GM23248 (cell line): ENCODE results near the gene RAB11A. TPM values are rescaled to one million over a fixed set of nuclear protein-coding genes. Genes with fewer than 3 reads are reported as not detected.
A peak's percentile ranks its signal among the peaks of the same experiment; 100 is the strongest.

Experiments
- DNase-seq: peaks from one replicate; pipeline ENCODE4 v3.0.0-alpha.2; 2015
- H2AFZ ChIP-seq: fragments of 200-600 bp; sonication (generic); 2 replicates; pipeline ENCODE4 v1.6.1; 2016; ENCODE audit warnings: antibody characterized with exemption
- H3F3A ChIP-seq: fragments of 200-600 bp; sonication (generic); 2 replicates; pipeline ENCODE4 v1.6.1; 2016; ENCODE audit warnings: mild to moderate bottlenecking, antibody characterized with exemption, mixed run types; ENCODE audit not compliant: insufficient read depth
- H3K27ac ChIP-seq: fragments of 200-600 bp; sonication (generic); 2 replicates; pipeline ENCODE4 v1.5.1; 2016; ENCODE audit warnings: mild to moderate bottlenecking
- H3K27me3 ChIP-seq: fragments of 200-600 bp; sonication (generic); replicated peaks from 2 replicates; pipeline ENCODE4 v1.6.1; 2016; ENCODE audit warnings: mild to moderate bottlenecking; ENCODE audit not compliant: insufficient read depth
- H3K36me3 ChIP-seq: fragments of 200-600 bp; sonication (generic); 2 replicates; pipeline ENCODE4 v1.6.1; 2016; ENCODE audit warnings: low read depth, mild to moderate bottlenecking
- H3K4me1 ChIP-seq: fragments of 200-600 bp; sonication (generic); 2 replicates; pipeline ENCODE4 v1.6.1; 2016; ENCODE audit warnings: mild to moderate bottlenecking; ENCODE audit not compliant: insufficient read depth
- H3K4me2 ChIP-seq: fragments of 200-600 bp; sonication (generic); one replicate; pipeline ENCODE4 v1.6.1; 2016; ENCODE audit warnings: mild to moderate bottlenecking; ENCODE audit not compliant: unreplicated experiment
- H3K4me3 ChIP-seq: fragments of 200-600 bp; sonication (generic); 2 replicates; pipeline ENCODE4 v1.5.1; 2016; ENCODE audit warnings: mild to moderate bottlenecking
- H3K79me2 ChIP-seq: fragments of 200-600 bp; sonication (generic); 2 replicates; pipeline ENCODE4 v1.6.1; 2016; ENCODE audit warnings: mild to moderate bottlenecking; ENCODE audit not compliant: insufficient read depth
- H3K9ac ChIP-seq: fragments of 200-600 bp; sonication (generic); 2 replicates; pipeline ENCODE4 v1.6.1; 2016; ENCODE audit warnings: mild to moderate bottlenecking
- H3K9me2 ChIP-seq: fragments of 200-600 bp; sonication (generic); 2 replicates; pipeline ENCODE4 v1.6.1; 2016; ENCODE audit warnings: mixed run types, mild to moderate bottlenecking, moderate library complexity; ENCODE audit not compliant: insufficient read depth
- H3K9me3 ChIP-seq: fragments of 200-600 bp; sonication (generic); one replicate; pipeline ENCODE4 v1.6.1; 2017; ENCODE audit warnings: low read depth
- H4K20me1 ChIP-seq: fragments of 200-600 bp; sonication (generic); 2 replicates; pipeline ENCODE4 v1.6.0; 2016; ENCODE audit not compliant: insufficient read depth
- EZH2 ChIP-seq: fragments of 200-600 bp; sonication (generic); IDR thresholded peaks from 2 replicates; pipeline ENCODE4 v1.6.1; 2018; ENCODE audit warnings: antibody characterized with exemption, mild to moderate bottlenecking; ENCODE audit not compliant: insufficient read depth, poor library complexity, severe bottlenecking
- EZH2phosphoT487 ChIP-seq: fragments of 200-600 bp; sonication (generic); IDR thresholded peaks from 2 replicates; pipeline ENCODE4 v1.6.1; 2018; ENCODE audit warnings: antibody characterized with exemption, moderate library complexity, mild to moderate bottlenecking, low read depth; ENCODE audit not compliant: insufficient read depth
- WGBS, 2 experiments: methylation state at CpG; one replicate each; pipeline ENCODE4 v1.1.6; 2015 to 2017; ENCODE audit warnings: low lambda C conversion rate in 2 of 2, low coverage in 1 of 2; ENCODE audit errors: missing lambda C conversion rate in 2 of 2; 5-methylcytosine and 5-hydroxymethylcytosine counted together
- in situ Hi-C: fragments of 300-500 bp; cut with MboI; formaldehyde crosslinking; loops from 2 replicates; pipeline ENCODE4 v1.15.0; 2020
- polyA plus RNA-seq: library from polyadenylated mRNA; unstranded; fragments of >200 nt; fragmentation: Nextera tagmentation; extraction: Ambion mirVana; gene quantifications from 2 replicates; pipeline ENCODE4 v1.2.1, GENCODE V29; 2016
- total RNA-seq: library from RNA; depleted of rRNA; stranded (reverse); fragments of >200 nt; shearing (Covaris generic); gene quantifications from 2 replicates; pipeline ENCODE4 v1.2.3, GENCODE V29; 2014

RAB11A gene
- total and polyA plus RNA-seq, 2 experiments from 2014 or later: 148 to 262 TPM

DNA sequence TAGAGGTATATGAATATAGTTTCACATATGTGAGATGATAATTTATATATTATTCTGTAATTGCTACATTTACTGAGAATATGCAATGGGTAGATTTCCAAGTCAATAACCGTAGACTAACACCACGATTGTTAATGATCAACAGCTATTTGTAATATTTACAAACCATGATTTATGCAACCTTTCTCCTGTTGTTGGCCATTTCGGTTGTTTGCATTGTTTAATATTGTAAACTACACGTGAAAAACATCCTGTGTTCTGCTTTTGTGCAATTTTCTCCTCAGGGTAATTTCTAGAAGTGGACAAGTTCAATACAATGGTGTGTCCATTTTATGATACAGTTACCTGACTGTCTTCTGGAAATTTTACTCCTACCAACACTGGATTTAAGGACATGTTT is 29.3 kb upstream of the RAB11A start:
- no peaks in the 10 kb centered on the region for H3K9me2 ChIP-seq
- H3K27ac ChIP-seq: no peak overlapping the region
- 94 to 97% methylated on average over 4 of the region's 4 CpGs for WGBS, 2 experiments
- TF ChIP-seq EZH2phosphoT487 (no peak), EZH2 (no peak)
- no peak overlapping the region for H3K4me2 ChIP-seq
- peaks cover 15% of the 10 kb centered on the region for H3F3A ChIP-seq
- DNase-seq: no peak
- H3K4me1 ChIP-seq: peaks cover 13% of the 10 kb centered on the region
- no peaks in the 10 kb centered on the region for H4K20me1 ChIP-seq
- in situ Hi-C loops: no loop called here
- H3K4me3 ChIP-seq: no peak overlapping the region
- H2AFZ ChIP-seq: no peak overlapping the region
- H3K9me3 ChIP-seq: no peaks in the 10 kb centered on the region
- H3K9ac ChIP-seq: no peak overlapping the region
- H3K79me2 ChIP-seq: no peaks in the 10 kb centered on the region
- no peaks in the 10 kb centered on the region for H3K36me3 ChIP-seq
- H3K27me3 ChIP-seq: no peaks in the 10 kb centered on the region

DNA sequence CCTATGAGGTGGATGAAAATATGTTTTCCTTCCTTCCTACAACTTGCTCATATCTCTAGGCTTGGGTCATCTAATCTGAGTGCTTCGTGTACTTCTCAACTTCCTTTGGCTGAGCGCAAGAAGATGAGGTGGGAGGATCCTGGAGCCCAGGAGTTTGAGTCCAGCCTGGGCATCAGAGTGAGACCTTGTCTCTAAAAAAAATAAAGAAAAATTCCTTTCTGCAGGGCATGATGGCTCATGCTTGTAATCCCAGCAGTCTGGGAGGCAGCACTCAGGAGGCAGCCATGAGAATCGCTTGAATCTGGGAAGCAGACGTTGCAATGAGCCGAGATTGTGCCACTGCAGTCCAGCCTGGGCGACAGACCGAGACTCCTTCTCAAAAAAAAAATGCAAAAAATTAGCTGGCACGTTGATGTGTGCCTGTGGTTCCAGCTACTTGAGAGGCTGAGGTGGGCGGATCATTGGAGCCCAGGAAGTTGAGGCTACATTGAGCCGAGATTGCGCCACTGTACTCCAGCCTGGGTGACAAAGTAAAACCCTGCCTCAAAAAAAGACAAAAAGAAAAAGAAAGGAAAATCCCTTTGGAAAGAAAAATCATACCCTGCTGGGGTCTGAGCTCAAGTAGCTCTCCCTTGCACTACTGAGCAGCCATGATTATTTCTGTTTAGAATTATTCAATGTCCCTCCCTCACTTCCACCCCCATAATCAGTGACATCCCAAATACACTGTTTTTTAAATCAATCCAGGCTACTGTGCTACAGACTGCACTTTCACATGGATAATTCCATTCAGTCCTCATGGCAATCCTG is 28.0 kb upstream of the RAB11A start:
- WGBS, 2 experiments: 3 to 7% methylated on average over 11 of the region's 11 CpGs
- Histone ChIP-seq H2AFZ (peak overlapping the region; percentile 94), H3K27ac (peak overlapping the region; percentile 70)

GRCh38 chr15:65845826-65846519 is 23.3 kb upstream of the RAB11A start:
- no peak overlapping the region for H3K9ac ChIP-seq
- no peaks in the 10 kb centered on the region for H3K36me3 ChIP-seq
- no peak overlapping the region for H3K4me3 ChIP-seq
- no peaks in the 10 kb centered on the region for H3K9me3 ChIP-seq
- WGBS, 2 experiments: 72 to 76% methylated on average over 9 of the region's 9 CpGs
- H3K27me3 ChIP-seq: no peaks in the 10 kb centered on the region
- peaks cover 9% of the 10 kb centered on the region for H3F3A ChIP-seq
- no peak overlapping the region for H3K4me2 ChIP-seq
- no peaks in the 10 kb centered on the region for H3K9me2 ChIP-seq
- no peak overlapping the region for H2AFZ ChIP-seq
- H3K27ac ChIP-seq: no peak overlapping the region
- H3K4me1 ChIP-seq: peaks cover 10% of the 10 kb centered on the region
- H3K79me2 ChIP-seq: no peaks in the 10 kb centered on the region
- DNase-seq: no peak
- TF ChIP-seq EZH2phosphoT487 (no peak), EZH2 (no peak)
- no peaks in the 10 kb centered on the region for H4K20me1 ChIP-seq
- in situ Hi-C loops: no loop called here

More for the DNA sequence above, 28.0 kb upstream of the RAB11A start:
- H3F3A ChIP-seq: peaks cover 15% of the 10 kb centered on the region
- H3K9me3 ChIP-seq: no peaks in the 10 kb centered on the region
- H3K9ac ChIP-seq: peak overlapping the region; percentile 70
- peak; percentile 66 for DNase-seq
- H3K4me3 ChIP-seq: peak overlapping the region; percentile 69
- H3K4me1 ChIP-seq: peaks cover 13% of the 10 kb centered on the region
- H4K20me1 ChIP-seq: no peaks in the 10 kb centered on the region
- H3K4me2 ChIP-seq: peak overlapping the region; percentile 84
- H3K9me2 ChIP-seq: no peaks in the 10 kb centered on the region
- in situ Hi-C loops: no loop called here
- H3K36me3 ChIP-seq: no peaks in the 10 kb centered on the region
- no peaks in the 10 kb centered on the region for H3K79me2 ChIP-seq
- H3K27me3 ChIP-seq: no peaks in the 10 kb centered on the region
- TF ChIP-seq EZH2: no peak
- TF ChIP-seq EZH2phosphoT487: no peak

GRCh38 chr15:65847989-65848388 is 21.3 kb upstream of the RAB11A start:
- Histone ChIP-seq H3K9me2 (no peaks in the 10 kb centered on the region), H3K27ac (no peak overlapping the region), H3K27me3 (no peaks in the 10 kb centered on the region), H2AFZ (no peak overlapping the region), H3F3A (no peaks in the 10 kb centered on the region), H3K4me2 (no peak overlapping the region), H3K4me3 (no peak overlapping the region), H3K9me3 (no peaks in the 10 kb centered on the region), H3K9ac (no peak overlapping the region), H4K20me1 (no peaks in the 10 kb centered on the region), H3K36me3 (no peaks in the 10 kb centered on the region), H3K4me1 (no peaks in the 10 kb centered on the region), H3K79me2 (no peaks in the 10 kb centered on the region)
- DNase-seq: no peak
- no peak for TF ChIP-seq EZH2
- no peak for TF ChIP-seq EZH2phosphoT487
- in situ Hi-C loops: no loop called here
